MM.1S (cell line): Measurements from ENCODE around the gene ARRDC1.

Experiments
- CTCF ChIP-seq: fragments of 300-600 bp; sonication (generic); IDR thresholded peaks from 2 replicates; pipeline ENCODE4 v1.5.1; 2016; ENCODE audit warnings: antibody characterized with exemption, low read length, mixed read lengths
- EZH2 ChIP-seq: fragments of 300-600 bp; sonication (generic); optimal IDR thresholded peaks from 2 replicates; pipeline ENCODE3; 2017; ENCODE audit warnings: low read depth, mild to moderate bottlenecking, antibody characterized with exemption, low read length, mixed read lengths
- EZH2phosphoT487 ChIP-seq: fragments of 300-600 bp; sonication (generic); IDR thresholded peaks from 2 replicates; pipeline ENCODE4 v1.6.1; 2018; ENCODE audit warnings: antibody characterized with exemption, low read length

- no peak for TF ChIP-seq CTCF
- TF ChIP-seq EZH2: no peak
- TF ChIP-seq EZH2phosphoT487: no peak
Observed at GRCh38 chr9:137574192-137574591, 31.3 kb upstream of the ARRDC1 start.
